Fibroblast of mammary gland (primary cell): ENCODE results near the gene TBXAS1.

Experiments used
- DNase-seq: peaks from one replicate; pipeline ENCODE4 v3.0.0-alpha.2; 2010; ENCODE audit warnings: low read depth
- H3K4me3 ChIP-seq: 2 replicates; pipeline ENCODE4 v1.5.1; 2011; ENCODE audit warnings: low read depth, mild to moderate bottlenecking, low read length, moderate library complexity; ENCODE audit not compliant: control insufficient read depth
- TF ChIP-seq, protein P1 (sequence below): conservative IDR thresholded peaks from 2 replicates; pipeline ENCODE4 v1.5.1; 2011; ENCODE audit warnings: low read depth, low read length, inconsistent platforms; ENCODE audit not compliant: control insufficient read depth, insufficient read depth

TBXAS1 gene

DNA sequence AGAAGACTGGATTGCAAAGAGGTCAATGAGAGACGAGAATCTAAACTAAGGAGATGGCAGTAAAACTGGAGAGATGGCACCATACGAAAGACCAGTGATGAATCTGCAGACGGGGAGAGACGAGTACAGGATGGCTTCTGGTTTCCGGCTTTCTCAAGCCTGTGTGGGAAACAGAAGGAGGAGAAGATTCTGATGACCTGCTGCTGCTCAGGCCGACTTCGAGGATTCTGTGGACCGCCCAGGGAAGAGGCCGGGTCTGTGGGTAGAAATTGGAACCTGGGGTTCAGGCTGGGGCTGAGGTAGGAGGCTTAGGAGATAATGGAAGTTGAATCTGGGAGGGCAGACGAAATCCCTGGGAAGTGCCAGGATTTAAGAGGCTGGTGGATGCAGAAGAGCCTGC, 185.1 kb downstream of the TBXAS1 start:
- DNase-seq = no peak
- TF ChIP-seq, protein P1, sequence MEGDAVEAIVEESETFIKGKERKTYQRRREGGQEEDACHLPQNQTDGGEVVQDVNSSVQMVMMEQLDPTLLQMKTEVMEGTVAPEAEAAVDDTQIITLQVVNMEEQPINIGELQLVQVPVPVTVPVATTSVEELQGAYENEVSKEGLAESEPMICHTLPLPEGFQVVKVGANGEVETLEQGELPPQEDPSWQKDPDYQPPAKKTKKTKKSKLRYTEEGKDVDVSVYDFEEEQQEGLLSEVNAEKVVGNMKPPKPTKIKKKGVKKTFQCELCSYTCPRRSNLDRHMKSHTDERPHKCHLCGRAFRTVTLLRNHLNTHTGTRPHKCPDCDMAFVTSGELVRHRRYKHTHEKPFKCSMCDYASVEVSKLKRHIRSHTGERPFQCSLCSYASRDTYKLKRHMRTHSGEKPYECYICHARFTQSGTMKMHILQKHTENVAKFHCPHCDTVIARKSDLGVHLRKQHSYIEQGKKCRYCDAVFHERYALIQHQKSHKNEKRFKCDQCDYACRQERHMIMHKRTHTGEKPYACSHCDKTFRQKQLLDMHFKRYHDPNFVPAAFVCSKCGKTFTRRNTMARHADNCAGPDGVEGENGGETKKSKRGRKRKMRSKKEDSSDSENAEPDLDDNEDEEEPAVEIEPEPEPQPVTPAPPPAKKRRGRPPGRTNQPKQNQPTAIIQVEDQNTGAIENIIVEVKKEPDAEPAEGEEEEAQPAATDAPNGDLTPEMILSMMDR = no peak
- H3K4me3 ChIP-seq = no peak overlapping the region

DNA sequence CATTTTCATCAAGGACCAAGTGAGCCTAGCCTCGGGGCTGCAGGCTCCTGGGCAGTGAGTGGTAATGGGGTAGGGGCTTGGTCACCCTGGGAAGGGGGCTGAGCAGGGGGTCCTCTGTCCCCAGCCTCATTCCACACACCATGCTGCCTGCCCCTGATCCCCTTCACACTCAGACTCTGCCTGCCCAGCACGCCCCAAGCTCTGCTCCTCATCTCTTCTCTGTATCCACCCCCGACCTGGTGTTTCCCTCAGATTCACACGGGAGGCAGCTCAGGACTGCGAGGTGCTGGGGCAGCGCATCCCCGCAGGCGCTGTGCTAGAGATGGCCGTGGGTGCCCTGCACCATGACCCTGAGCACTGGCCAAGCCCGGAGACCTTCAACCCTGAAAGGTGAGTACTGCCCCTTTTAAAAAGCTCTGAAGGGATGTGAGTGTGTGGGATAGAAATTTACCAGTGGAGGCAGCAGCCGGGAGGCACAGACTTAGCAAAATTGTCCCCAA, 186.5 kb downstream of the TBXAS1 start:
- H3K4me3 ChIP-seq = no peak overlapping the region
- TF ChIP-seq, protein P1 = no peak
- DNase-seq = no peak

DNA sequence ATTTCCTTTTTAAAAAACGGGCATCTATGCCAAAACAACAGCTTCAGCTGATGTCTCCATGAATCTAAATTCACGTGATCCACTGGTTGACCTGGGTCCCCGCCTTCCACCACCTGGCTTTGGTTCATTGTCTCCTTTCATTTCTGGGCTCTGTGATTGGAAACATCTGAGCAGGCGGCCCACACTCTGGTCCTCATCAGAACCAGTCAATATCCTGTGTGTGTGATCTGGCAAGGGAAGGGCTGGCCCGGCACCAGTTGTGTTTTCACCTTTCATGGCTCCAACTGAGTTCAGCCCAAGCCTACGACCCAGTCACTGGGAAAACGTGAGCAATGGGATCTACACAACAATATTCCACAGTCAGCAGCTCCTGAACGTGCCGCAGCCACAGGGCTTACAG, 187.5 kb downstream of the TBXAS1 start:
- TF ChIP-seq, protein P1 = no peak
- no peak overlapping the region for H3K4me3 ChIP-seq

DNA sequence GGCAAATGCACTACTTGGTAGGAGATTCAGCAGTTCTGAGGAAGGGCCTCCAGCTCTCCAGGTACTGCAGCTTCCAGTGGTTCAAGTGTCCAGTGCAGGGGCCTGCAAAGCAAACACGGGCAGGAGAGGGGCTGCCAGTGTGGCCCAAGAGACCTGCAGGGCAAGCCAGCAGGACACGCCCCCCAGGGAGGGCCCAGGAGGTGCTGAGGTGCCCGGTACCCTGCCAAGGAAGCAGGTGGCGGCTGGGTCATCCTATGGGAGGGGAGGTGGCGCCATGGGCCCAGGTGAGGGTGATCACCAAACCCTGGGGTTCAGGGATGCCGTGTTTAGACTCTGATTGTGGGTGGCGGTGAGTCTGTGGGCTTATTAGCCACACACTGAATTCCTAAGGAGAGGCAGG, 188.0 kb downstream of the TBXAS1 start:
- no peak for DNase-seq
- H3K4me3 ChIP-seq = no peak overlapping the region
- TF ChIP-seq, protein P1 = no peak

More for the DNA sequence above, 187.5 kb downstream of the TBXAS1 start:
- no peak for DNase-seq

DNA sequence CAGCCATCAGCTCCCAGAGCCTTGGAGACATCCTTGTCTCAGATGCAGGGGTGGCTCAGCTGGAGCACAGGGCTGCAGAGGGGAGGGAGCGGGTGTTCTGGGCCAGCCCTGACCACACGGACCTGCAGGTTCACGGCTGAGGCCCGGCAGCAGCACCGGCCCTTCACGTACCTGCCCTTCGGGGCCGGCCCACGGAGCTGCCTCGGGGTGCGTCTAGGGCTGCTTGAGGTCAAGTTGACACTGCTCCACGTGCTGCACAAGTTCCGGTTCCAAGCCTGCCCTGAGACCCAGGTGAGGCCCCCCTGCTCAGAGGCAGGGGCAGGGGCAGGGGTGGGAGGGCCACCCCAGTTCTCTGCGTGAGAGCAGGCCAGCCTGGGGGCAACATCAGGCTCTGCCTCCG, 188.5 kb downstream of the TBXAS1 start:
- TF ChIP-seq, protein P1 = no peak
- no peak for DNase-seq
- no peak overlapping the region for H3K4me3 ChIP-seq

DNA sequence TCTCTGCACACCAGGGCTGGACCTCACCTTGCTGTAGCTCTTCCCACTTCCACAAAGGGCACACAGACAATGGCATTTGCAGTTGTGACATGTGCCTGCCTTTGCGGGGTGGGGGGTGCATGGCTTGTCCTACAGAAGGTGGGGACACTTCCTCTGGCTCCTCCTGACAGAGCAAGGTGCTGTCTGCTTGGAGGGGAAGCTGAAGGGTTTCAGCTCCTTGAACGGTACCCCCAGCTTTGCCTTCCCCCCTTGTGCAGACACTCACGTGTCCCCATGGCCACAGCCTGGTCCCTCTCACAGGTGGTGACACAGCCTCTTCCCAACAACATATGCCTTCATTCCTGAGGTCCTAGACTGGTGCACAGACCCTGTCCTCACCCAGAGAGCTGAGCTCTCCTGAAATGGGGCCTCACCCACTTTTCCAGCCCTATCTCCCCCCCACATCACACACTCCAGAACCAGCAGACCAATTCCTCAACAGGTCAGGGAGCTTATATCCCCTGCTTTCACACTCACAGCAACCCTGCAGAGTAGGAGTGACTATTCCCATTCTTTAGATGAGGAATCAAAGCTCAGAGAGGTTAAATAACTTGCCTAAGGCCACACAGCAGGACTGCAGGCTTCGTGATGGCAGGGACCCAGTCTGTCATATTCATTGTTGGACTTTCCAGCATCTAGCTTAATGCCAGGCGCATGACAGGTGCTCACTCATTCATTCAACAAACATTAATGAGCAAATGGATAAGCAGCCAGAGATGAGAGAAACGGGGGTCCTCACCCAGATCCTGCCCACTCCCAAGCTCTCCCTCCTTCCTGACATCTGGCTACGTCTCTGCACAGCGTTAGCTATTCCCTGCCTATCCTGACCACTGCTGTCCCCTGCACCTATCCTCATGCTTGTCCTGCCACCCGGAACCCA, 189.3 kb downstream of the TBXAS1 start:
- H3K4me3 ChIP-seq = no peak overlapping the region
- TF ChIP-seq, protein P1 = no peak

More for the DNA sequence above, 189.3 kb downstream of the TBXAS1 start:
- DNase-seq = no peak
